GM19043 (cell line): Measurements from ENCODE around the gene DTNA.
"Not testable (repeated sequence)": the region's sequence is repeated elsewhere in the genome, so short reads cannot be mapped to it uniquely, and the experiment has no call there.

Source experiments
- ATAC-seq: cut with Tn5 transposase; IDR thresholded peaks from one replicate; pipeline ENCODE4 v1.9.1; 2021; ENCODE audit warnings: low read depth; ENCODE audit not compliant: unreplicated experiment

Gene DTNA

DNA sequence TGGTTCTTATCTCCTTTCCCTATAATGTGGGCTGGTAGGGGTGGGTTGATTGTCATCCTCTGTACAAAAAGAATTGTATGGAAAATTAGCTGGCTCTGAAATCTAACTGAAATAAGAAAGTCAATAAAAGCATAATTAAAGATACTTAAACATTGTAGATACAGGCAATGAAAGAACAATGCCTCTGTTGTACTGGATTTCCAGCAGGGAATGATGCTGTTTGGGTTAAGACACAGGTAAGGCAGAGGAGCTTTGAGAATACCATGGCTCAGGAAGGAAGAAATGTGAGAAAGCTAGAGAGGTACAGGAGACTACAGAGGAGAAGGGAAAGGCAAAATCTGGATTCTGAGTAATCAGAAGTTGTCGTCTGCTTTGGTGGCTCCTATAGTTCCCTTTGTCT, 10.1 kb downstream of the DTNA start:
- ATAC-seq = no peak

DNA sequence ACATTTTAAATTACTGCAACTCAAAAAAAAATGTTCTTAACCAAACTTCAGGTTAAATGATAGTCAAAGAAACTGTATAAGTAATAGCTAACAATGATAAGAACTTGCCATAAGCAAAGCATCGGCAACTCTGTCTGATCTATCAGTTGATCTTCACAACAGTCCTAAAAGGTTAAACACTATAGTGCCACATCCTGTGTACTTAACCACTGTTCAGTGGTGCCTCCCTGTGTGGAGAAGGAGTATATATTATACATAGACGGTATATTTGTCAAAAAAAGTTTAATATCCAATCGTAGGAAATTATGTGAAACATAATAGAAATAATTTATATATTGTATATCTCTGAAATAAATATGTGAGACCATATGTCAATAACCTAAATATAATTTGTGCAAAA, 13.0 kb downstream of the DTNA start:
- ATAC-seq = no peak

GRCh38 chr18:34725737-34726136, 15.6 kb downstream of the DTNA start:
- not testable (repeated sequence) for ATAC-seq

DNA sequence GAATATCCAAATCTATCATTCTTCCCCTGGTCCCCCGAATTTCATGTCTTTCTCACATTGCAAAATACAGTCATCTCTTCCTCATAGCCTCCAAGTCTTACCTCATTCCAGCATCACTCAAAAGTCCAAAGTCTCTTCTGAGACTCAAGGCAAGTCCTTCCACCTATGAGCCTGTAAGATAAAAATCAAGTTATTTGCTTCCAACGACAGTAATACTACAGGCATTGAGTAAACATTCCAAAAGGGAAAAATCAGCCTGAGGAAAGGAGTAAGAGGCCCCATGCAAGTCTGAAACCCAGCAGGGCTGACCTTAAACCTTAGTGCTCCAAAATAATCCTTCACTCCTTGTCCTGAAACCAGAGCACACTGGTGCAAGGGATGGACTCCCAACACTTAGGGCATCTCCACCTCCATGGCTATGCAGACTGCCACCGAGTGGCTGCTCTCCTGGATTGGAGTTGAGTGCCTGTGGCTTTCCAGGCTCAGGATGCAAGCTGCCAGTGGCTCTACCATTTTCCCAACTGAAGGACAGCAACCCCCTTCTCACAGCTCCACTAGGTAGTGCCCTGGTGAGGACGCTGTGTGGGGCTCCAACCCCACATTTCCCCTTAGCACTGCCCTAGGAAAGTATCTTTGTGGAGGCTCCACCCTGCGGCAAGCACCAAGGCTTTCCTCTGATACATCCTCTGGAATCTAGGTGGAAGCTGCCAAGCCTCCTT, 16.3 kb downstream of the DTNA start:
- ATAC-seq = no peak

DNA sequence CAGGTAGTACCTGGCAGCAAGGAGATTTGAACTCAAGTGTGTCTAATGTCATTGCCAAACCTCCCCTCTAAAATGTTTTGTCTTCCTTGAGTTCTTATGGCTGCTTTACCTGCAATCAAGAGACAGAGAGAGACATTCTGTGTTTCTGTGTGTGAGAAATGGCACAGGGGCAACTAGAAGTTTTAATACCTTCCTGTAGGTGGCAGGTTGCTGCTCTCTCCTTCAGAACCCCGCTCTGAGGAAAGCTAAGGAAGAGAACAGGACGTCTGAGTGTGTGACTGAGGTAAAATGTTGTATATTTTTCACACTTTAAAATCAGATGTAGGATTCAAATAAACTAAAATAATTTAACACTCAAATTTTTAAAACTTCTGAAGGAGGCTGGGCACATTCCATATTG, 19.2 kb downstream of the DTNA start:
- ATAC-seq = no peak

DNA sequence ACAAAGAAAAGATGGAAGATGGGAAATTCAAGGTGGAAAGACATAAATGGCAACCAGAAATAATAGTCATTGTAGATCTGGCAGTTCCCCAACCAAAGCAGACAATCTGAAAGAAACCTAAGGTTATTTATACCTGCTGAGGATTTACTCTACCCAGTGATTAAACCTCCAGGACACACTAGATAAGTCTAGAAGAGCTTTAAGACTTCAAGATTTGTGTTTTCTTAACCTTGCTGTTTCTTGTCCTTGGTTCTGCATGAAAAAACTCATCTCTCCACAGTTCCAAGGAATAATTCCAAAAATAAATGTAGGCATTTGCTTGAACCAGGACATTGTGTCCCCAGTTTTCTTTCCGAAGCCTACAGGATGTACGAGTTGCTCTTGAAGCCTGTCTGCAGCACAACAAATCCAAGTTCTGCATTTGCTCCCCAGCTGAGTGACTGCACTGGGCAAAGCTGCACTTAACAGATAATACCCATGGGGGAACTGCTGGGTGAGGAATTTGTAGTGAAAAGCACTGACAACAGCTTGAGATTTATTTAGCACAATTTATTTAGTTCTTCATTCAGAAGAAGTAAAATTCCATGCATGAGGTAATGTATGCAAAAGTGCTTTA, 19.8 kb downstream of the DTNA start:
- no peak for ATAC-seq

DNA sequence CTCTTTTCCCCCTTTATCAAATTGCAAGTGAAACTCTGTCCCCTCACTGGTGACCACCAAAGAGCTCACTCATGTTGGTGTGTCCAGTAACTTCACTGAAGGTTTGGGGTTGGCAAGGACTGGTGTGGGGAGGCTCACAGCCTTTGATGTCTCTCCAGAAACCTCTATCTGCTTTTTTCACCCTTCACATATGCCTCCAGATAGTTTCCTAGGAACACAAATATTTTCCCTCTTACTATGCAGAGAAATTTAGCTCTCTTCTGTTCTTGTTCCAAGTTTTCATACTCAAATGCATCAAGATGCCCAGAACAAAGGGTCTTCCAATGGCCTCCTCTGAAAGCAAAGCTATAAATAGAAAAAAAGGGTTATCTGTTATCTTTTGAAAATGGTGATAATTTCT, 20.7 kb downstream of the DTNA start:
- ATAC-seq = no peak

GRCh38 chr18:34734056-34734455, 24.0 kb downstream of the DTNA start:
- ATAC-seq = no peak

DNA sequence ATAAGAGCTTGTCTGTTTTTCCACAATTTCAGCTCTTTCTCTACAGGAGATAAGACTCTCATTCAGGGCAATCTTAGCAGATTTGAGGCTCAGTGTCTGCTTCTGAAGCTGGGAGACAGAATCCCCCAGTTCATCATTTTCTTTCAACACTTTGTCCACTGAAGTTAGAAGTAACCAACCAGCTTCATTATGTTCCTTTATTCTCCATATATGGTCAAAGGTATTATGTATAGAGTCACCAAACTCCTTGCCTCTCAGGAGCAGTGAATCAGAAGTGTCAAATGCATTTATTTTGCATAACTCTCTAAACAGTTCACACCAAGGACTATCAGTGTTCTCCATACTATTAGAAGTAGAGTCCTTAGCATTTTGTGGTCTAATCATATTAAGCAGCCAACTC, 24.4 kb downstream of the DTNA start:
- ATAC-seq = not testable (repeated sequence)

- no peak for ATAC-seq
Measured at GRCh38 chr18:34738175-34738894, 28.2 kb downstream of the DTNA start.

DNA sequence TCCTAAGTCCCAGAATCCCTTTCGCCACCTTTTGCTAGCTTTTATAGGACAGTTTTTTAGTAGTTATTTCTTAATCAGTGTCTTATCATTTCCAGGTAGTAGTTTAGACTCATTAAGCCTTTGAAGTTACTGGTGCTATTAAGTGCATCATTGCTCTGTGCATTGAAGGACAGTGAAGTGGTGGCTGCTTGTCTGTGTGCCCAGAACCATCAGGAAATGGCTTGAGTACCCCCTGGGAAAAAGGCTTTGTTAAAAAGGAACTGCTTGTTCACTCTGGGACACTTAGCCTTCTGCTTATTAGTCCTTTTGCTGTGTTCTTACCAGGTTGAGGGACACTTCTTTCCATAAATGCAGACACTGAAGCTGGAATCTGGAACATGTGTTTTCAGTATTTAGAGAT, 30.0 kb downstream of the DTNA start:
- ATAC-seq = no peak

DNA sequence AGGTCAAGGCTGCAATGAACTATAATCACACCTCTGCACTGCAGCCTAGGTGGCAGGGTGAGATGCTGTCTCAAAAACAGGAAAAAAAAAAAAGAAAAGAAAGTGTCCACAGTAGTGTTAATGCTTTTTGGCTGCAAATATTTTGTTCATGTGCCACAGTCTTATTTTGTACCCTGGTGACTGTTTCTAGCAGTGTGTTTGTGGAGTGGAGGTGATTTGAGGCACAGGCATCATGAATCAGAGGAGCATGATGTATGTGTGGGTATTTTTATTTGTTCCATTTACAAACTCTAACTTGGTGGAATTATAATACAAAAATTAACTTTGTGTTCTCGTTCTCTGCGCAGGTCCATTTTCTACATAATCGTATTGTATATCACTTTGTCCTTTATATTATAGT, 30.6 kb downstream of the DTNA start:
- ATAC-seq = no peak

DNA sequence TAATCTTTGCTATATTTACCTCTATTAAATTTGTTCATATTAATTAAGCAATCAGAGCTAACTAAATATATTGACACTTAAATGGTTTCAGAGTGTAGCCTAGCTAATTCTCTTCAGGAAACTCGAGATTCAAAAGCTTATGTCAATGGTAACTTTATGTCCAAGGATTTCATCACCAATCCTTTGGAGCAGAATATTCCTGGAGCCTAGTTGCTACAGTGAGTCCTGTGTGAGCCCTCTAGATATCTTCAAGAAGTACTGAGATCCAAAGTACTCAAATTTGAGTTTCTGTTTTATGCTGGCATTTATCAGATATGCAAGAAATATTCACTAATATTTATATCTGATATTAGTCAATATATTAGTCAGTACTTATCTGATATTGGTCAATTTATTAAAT, 31.3 kb downstream of the DTNA start:
- no peak for ATAC-seq

- ATAC-seq = no peak
Measured at GRCh38 chr18:34742891-34743341, 32.8 kb downstream of the DTNA start.

GRCh38 chr18:34744569-34744968, 34.5 kb downstream of the DTNA start:
- no peak for ATAC-seq

- ATAC-seq = no peak
Measured at GRCh38 chr18:34746614-34747013, 36.5 kb downstream of the DTNA start.

DNA sequence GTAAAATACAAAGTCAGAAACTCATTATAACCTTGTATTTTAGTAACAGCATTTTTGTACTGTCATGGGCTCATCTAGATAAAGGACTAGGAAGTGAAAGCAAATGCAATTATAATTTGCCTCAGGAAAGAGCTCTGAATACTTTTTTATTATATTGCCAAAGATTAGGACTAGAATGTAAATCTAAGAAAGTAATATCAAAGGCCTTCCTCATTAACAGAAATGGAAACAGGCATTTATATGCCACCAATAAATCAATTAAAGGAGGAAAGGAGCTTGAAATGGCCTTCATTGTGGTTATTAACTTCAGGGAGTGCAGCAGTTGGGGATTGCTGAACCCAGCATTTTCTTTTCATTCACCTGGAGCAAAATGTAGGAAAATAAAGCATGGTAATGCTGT, 39.6 kb downstream of the DTNA start:
- ATAC-seq = no peak

- ATAC-seq = no peak
Measured at GRCh38 chr18:34752056-34752455, 42.0 kb downstream of the DTNA start.

DNA sequence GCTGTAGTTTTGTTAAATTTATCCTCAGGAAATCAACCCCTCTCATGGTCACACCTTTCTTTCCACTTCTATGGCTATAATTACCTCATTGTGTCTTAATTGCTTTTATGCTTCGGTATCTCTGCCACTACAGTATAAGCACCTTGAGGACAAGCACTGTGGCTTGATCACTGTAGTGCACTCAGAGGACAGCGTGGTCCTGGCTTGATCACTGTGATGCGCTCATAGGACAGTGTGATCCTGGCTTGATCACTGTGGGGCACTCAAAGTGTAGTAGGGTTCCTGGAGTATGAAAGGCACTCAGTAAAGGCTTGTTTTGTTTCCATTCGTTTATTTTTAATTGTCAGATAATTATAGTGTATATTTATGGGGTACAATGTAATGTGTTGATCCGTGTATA, 44.2 kb downstream of the DTNA start:
- no peak for ATAC-seq

DNA sequence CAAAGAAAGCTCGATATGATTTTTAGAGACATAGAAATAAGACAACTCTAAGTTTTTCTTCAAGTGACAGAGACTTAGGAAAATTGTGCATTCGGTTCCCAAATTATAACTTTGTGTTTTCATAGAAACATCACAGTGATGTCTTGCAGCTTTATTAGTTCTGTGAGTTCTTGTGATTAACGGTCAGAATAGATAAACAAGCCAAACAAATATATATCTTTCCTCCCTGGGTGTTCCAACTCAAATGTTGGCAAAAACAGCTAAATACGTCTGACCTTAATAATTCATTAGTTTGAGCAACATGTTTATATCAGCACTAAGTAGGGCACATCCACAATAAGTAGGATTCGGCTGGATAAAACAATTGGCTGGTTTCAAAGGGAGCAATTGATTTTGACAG, 47.6 kb downstream of the DTNA start:
- no peak for ATAC-seq

DNA sequence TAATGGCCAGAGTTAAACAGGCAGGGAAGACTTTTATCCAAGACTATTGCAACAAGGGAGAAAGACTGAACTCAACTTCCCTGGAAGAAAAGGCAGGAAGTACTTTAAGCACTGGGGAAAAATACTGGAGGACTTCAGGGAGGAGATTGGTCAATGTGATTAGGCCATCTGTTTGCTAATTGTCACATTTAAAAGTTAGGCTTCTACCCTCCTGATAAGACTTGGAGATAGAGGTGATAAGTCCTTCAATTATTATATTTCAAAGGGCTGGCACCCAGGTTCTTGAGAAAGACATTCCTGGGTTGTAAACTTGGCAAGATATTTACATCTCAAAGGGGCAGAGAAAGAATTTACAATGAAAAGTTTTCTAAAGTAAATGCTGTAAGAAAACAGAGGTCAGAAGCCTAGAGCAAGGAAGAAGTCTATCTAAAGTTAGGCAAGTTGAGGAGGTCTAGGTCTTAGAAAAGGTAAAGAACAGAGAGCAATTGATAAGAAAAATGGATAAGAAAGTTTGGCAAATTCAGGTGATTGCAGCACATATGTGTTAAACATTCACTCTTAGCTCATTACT, 48.4 kb downstream of the DTNA start:
- no peak for ATAC-seq
